WTC11 (cell line): ENCODE measurements around the gene ATP11A. TPM values are rescaled to one million over a fixed set of nuclear protein-coding genes. Genes with fewer than 3 reads are reported as not detected.
A peak's percentile ranks its signal among the peaks of the same experiment; 100 is the strongest.

Experiments used
- ATAC-seq: fragments of 200-7000 bp; cut with Tn5 transposase; 2 replicates; pipeline ENCODE4 v1.10.0; 2021; ENCODE audit warnings: mild to moderate bottlenecking, moderate library complexity
- CTCF ChIA-PET: fragments of 300-600 bp; sonication (Branson Sonifier 250); formaldehyde crosslinking; loops from one replicate; lab custom pipeline; 2021; ENCODE audit warnings: antibody characterized with exemption; lab: Charles Lee
- POLR2A ChIA-PET: fragments of 350-600 bp; sonication (Branson Sonifier 250); formaldehyde crosslinking; loops from one replicate; lab custom pipeline; 2021; ENCODE audit warnings: antibody characterized with exemption; lab: Charles Lee
- DNase-seq: peaks from one replicate; pipeline ENCODE4 v3.0.0; 2021; ENCODE audit warnings: low spot score
- H3K27ac Mint-ChIP-seq: 2 replicates; pipeline ENCODE4 v1.8.0; 2021; ENCODE audit warnings: mixed read lengths
- H3K27me3 Mint-ChIP-seq: 2 replicates; pipeline ENCODE4 v1.8.0; 2021; ENCODE audit warnings: low read depth, mild to moderate bottlenecking, moderate library complexity, mixed read lengths
- H3K36me3 Mint-ChIP-seq: 2 replicates; pipeline ENCODE4 v1.8.0; 2021; ENCODE audit warnings: mixed read lengths
- H3K4me1 Mint-ChIP-seq: 2 replicates; pipeline ENCODE4 v1.8.0; 2022; ENCODE audit warnings: mixed read lengths
- H3K4me3 Mint-ChIP-seq: 2 replicates; pipeline ENCODE4 v1.8.0; 2021; ENCODE audit warnings: mild to moderate bottlenecking, moderate library complexity, mixed read lengths
- H3K9me3 Mint-ChIP-seq: 2 replicates; pipeline ENCODE4 v1.8.0; 2021; ENCODE audit warnings: mixed read lengths
- ARID4B ChIP-seq: sonication (generic); formaldehyde crosslinking; IDR thresholded peaks from 2 replicates; pipeline ENCODE4 v1.8.0; 2023; ENCODE audit warnings: missing genetic modification reagents, mild to moderate bottlenecking, borderline replicate concordance
- CBFB ChIP-seq: sonication (generic); formaldehyde crosslinking; IDR thresholded peaks from 2 replicates; pipeline ENCODE4 v1.8.1; 2022; ENCODE audit warnings: mild to moderate bottlenecking, low read depth, missing genetic modification reagents
- FOXP1 ChIP-seq: sonication (generic); formaldehyde crosslinking; IDR thresholded peaks from 2 replicates; pipeline ENCODE4 v1.8.0; 2022; ENCODE audit warnings: missing genetic modification reagents, mild to moderate bottlenecking, moderate library complexity, borderline replicate concordance
- GRHL2 ChIP-seq: fragments of 250-450 bp; sonication (Bioruptor Pico); IDR thresholded peaks from 2 replicates; pipeline ENCODE4 v1.8.0; 2022; ENCODE audit warnings: mild to moderate bottlenecking, moderate library complexity; ENCODE audit not compliant: insufficient replicate concordance, severe bottlenecking
- HMGA2 ChIP-seq: fragments of 250-450 bp; sonication (Bioruptor Pico); IDR thresholded peaks from 2 replicates; pipeline ENCODE4 v1.4.0; 2021; ENCODE audit warnings: mild to moderate bottlenecking, moderate library complexity
- JAZF1 ChIP-seq: fragments of 250-450 bp; sonication (Bioruptor Pico); IDR thresholded peaks from 2 replicates; pipeline ENCODE4 v1.9.0; 2021; ENCODE audit warnings: moderate library complexity, mild to moderate bottlenecking, inconsistent platforms
- NFE2L1 ChIP-seq: sonication (generic); formaldehyde crosslinking; IDR thresholded peaks from 2 replicates; pipeline ENCODE4 v1.8.1; 2023; ENCODE audit warnings: missing genetic modification reagents
- NFYB ChIP-seq: sonication (generic); formaldehyde crosslinking; conservative IDR thresholded peaks from 2 replicates; pipeline ENCODE4 v1.8.0; 2022; ENCODE audit warnings: low read depth, missing genetic modification reagents
- NR2C2 ChIP-seq: sonication (generic); formaldehyde crosslinking; IDR thresholded peaks from 2 replicates; pipeline ENCODE4 v1.8.0; 2022; ENCODE audit warnings: mild to moderate bottlenecking, missing genetic modification reagents
- ZNF121 ChIP-seq: sonication (generic); formaldehyde crosslinking; IDR thresholded peaks from 2 replicates; pipeline ENCODE4 v1.8.0; 2023; ENCODE audit warnings: missing genetic modification reagents
- ZNF281 ChIP-seq: sonication (generic); formaldehyde crosslinking; IDR thresholded peaks from 2 replicates; pipeline ENCODE4 v1.8.0; 2023; ENCODE audit warnings: mild to moderate bottlenecking, missing genetic modification reagents
- ZNF423 ChIP-seq: fragments of 250-450 bp; sonication (Bioruptor Pico); IDR thresholded peaks from 2 replicates; pipeline ENCODE4 v2.1.2; 2022; ENCODE audit warnings: mild to moderate bottlenecking, moderate library complexity
- total RNA-seq: library from RNA; stranded (reverse); gene quantifications from 3 replicates; pipeline ENCODE4 v1.2.3, GENCODE V29; 2021
- TF ChIP-seq, protein P1 (sequence below): sonication (generic); formaldehyde crosslinking; IDR thresholded peaks from 2 replicates; pipeline ENCODE4 v1.8.1; 2023; ENCODE audit warnings: mild to moderate bottlenecking, moderate library complexity, missing genetic modification reagents

ATP11A gene
- total RNA-seq, 1 experiment from 2014 or later = 100 TPM

- no peak for TF ChIP-seq NFYB (CRISPR knock-in tag)
- no peak for TF ChIP-seq FOXP1 (CRISPR knock-in tag)
- TF ChIP-seq NR2C2 (CRISPR knock-in tag) = no peak
- no peak for TF ChIP-seq NFE2L1 (CRISPR knock-in tag)
- TF ChIP-seq ZNF423 (CRISPR knock-in tag) = no peak
These were observed 187.7 kb downstream of the ATP11A start (continued) for GRCh38 chr13:112877539-112877938.

- CTCF ChIA-PET = no interaction called here
- Mint-ChIP-seq H3K36me3 (peaks cover 36% of the 10 kb centered on the region), H3K27me3 (no peaks in the 10 kb centered on the region)
These were observed 188.4 kb downstream of the ATP11A start for GRCh38 chr13:112877976-112878955.

More at GRCh38 chr13:112877976-112878955, 188.4 kb downstream of the ATP11A start:
- TF ChIP-seq, protein P1, sequence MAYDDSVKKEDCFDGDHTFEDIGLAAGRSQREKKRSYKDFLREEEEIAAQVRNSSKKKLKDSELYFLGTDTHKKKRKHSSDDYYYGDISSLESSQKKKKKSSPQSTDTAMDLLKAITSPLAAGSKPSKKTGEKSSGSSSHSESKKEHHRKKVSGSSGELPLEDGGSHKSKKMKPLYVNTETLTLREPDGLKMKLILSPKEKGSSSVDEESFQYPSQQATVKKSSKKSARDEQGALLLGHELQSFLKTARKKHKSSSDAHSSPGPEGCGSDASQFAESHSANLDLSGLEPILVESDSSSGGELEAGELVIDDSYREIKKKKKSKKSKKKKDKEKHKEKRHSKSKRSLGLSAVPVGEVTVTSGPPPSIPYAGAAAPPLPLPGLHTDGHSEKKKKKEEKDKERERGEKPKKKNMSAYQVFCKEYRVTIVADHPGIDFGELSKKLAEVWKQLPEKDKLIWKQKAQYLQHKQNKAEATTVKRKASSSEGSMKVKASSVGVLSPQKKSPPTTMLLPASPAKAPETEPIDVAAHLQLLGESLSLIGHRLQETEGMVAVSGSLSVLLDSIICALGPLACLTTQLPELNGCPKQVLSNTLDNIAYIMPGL (CRISPR knock-in tag) = no peak
- TF ChIP-seq ZNF281 (CRISPR knock-in tag) (no peak), HMGA2 (CRISPR knock-in tag) (no peak), GRHL2 (CRISPR knock-in tag) (no peak), CBFB (CRISPR knock-in tag) (no peak), NFYB (CRISPR knock-in tag) (no peak), JAZF1 (no peak), ARID4B (CRISPR knock-in tag) (no peak), ZNF121 (CRISPR knock-in tag) (no peak)
- Mint-ChIP-seq H3K27ac (0 out of 2 replicates have a peak overlapping the region, but pooled peaks have one; percentile 82), H3K4me1 (peaks cover 5% of the 10 kb centered on the region; the same call in 1 of the 2 replicates), H3K4me3 (no peak overlapping the region), H3K9me3 (no peaks in the 10 kb centered on the region; the same call in 1 of the 2 replicates)
- ATAC-seq = no peak
- no peak for DNase-seq
- POLR2A ChIA-PET = no interaction called here
